Stimulated activated CD8-positive, alpha-beta memory T cell treated with anti-CD3 and anti-CD28 coated beads, Interleukin-2, amount 100 ng/mL, for 48 hours (primary cell): ENCODE data around the gene DNAJC5.

Source experiments
- DNase-seq, 2 donors: peaks; one replicate each; pipeline ENCODE4 v3.0.0-alpha.2; 2020; ENCODE audit warnings: low read depth in 2 of 2

The DNAJC5 gene

DNA sequence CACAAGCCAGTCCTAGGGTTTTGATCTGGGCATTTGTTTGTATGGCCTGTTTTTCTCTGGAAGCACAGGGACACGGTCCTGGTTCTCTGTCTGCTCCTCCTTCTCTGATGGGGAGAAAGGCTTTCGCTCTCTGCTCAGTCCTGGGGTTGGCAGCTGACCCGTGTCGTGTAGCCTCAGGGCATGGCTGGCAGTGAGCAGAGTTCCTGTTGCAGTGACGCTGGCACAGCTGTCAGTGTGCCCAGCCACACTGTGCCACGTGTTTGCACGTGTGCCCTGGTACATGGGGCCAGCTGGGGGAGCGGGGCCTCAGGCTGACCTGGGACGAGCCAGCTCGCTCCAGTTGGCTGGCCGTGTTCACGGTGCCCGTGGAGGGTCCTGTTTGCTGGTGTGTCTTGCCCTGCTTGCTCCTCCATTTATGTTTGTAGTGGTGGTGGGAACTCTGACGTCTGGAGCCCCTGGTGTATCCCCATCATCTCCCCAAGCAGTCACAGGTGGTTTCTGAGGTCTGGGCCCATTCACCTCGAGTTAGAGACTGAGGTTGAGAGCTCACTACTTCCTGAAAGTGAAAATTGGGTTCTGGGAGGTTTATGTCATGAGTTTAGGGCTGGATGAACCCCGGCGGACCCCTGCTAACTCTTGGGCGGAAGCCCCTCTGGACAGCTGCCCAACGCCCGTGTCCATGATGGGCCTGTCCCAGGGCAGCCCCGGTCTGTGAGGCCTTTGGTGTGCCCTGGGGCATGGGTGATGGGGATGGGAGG, 10.2 kb upstream of the DNAJC5 start:
- no peak for DNase-seq

DNA sequence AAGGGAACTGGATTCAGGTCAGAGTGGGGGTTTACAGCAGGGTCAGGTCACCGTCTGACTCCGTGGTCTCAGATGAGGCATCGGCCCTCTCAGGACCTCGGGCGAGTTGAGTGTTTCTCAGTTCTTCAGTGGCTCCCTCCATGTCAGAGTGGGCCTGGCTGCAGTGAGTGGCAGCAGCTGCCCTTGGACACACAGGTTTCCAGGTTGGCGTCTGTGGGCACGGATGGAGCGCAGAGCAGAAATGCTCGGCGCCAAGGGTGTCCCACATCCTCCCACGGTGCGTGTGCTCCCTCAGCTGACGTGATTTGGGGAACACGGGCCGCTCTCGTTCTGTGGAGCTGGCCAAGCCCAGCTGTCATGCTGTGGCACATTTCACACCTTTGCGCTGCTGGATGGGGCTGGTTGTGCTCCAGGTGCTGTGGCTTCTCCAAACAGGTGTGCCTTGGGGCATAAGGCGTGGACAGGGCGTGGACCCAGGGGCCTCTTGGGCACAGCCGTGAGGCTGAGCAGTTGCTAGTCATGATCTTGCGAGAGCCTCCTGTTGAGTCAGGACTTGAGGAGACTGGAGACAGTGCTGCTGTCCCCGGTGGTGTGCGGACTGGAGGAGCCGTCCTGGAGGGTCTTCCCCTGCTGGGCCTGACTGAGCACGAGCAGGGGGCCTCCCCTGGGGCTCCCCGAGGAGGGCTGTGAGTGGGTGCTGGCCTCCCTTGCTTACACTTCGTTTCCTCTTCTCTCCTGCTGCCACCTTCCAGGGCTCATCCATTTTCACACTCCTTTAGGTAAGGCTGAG, 9.5 kb upstream of the DNAJC5 start:
- DNase-seq: no peak

GRCh38 chr20:63886054-63886419, 8.9 kb upstream of the DNAJC5 start:
- no peak for DNase-seq

DNA sequence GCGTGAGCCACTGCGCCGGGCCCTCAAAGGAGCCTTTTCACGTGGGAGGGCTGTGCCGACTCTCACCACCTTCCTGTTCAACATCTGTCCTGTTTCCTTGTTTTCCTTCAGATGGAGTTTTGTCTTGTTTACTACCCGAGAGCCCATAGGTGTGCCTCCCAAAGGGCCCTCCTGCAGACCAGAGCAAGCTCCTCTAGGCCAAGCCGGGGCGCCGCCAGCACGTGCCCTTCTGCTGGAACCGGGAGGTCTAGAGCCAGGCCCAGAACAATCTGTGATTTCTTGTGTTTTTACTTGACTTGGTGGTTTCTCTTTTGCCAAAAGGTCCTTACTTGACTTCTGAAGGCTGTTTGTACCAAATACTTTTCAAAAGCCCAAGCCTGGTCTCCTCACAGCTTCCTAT, 8.0 kb upstream of the DNAJC5 start:
- DNase-seq: no peak

GRCh38 chr20:63889241-63890200, 5.4 kb upstream of the DNAJC5 start:
- DNase-seq: no peak

DNA sequence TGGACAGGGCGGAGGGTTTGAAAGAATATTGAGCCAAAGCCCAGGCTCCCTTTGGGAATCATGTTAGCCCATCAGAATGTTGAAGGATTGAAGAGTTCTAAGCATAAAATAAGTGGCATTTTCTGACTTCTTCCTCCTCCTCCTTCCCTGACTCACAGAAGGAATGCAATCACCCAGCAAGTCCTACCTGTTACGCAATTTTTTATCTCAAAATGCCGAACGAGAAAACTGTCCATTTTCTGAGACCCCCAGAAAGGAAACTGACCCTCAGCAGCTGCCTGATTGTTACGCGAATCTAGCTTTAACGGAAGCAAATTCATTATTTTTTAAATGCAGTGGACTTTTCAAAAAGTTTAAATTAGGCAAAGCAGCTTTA, 4.7 kb upstream of the DNAJC5 start:
- DNase-seq: no peak

GRCh38 chr20:63890616-63891015, 4.3 kb upstream of the DNAJC5 start:
- DNase-seq: no peak

DNA sequence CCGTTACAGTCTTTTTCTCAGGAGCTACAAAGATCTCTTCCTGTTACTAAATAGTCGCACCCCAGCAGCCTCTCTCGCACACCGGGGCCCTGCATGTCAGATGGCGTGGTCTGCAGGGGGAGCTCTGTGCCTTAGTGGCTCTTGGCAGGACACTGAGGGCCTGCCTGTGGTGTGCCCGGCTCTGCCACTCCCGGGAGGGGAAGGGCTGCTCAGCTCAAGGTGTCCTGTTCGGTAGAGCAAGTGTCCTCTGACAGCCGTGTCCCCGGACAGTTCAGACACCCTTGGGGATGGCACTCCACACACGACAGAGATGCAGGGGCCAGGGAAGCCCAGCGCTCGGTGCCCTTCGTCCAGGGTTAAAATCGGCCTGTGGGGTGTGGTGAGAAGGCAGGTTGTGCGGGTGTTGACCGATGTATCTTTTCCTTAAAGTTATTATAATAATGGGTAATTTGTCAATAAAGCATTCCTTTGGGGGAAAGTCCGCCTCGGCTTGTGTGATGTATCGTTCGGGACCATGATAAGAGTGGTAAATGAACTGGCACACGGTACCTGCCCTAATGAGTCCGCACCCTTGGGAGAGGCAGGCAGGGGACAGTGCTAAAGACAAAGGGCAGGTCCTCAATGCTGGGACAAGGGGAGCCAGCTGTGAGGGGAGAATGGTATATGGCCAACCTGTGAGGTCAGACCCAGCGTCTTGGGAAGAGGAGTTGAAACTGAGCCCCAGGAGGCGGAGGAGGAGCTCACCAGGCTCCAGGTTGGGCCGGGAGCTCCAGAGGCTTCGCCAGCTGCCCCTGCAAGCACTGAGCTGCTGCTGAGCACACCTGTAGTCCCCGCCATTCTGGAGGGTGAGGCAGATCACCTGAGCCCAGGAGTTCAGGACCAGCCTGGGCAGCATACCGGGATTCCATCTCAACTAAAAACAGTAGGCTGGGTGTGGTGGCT, 3.6 kb upstream of the DNAJC5 start:
- no peak for DNase-seq

DNA sequence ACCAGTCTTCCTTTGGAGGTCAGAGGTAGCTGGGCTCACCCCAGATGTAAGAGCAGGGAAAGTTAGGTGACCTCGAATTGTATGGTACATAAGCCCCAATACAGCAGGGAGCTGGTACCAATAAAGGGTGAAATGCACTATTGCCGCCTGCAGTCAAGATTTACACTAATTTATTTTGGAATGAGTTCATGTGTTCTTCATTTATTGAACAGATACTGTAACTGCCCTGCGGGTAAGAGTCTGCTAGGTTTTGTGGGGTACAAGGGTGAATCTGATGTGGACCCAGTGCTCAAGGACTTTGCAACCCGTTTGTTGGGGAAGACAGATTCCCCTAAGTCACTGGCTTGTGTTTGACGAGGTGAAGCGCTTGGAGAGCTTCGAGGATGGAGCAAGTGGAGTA, 2.5 kb upstream of the DNAJC5 start:
- no peak for DNase-seq

DNA sequence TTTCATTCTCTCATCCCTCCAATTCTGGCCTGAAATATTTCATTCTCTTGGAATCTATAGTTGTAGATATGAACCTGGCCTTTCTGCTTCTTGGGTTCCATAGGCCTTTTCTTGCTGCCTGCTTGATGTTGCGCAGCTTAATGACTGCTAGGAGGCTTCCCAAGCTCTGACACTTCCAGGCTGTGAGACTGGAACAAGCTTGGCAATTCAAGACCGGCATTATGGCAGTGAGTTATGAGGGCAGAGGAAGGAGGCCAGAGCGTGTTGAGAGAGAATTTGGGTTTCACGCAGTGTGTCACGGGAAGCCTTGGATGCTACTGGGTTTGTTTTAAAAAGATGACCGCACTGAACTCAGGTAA, 948 bp upstream of the DNAJC5 start:
- DNase-seq: no peak

- no peak for DNase-seq
These were observed 451 bp downstream of the DNAJC5 start for GRCh38 chr20:63895202-63895951.

GRCh38 chr20:63895952-63896263, 982 bp downstream of the DNAJC5 start:
- no peak for DNase-seq

- no peak for DNase-seq
These were observed 1.6 kb downstream of the DNAJC5 start for GRCh38 chr20:63896264-63897105.

DNA sequence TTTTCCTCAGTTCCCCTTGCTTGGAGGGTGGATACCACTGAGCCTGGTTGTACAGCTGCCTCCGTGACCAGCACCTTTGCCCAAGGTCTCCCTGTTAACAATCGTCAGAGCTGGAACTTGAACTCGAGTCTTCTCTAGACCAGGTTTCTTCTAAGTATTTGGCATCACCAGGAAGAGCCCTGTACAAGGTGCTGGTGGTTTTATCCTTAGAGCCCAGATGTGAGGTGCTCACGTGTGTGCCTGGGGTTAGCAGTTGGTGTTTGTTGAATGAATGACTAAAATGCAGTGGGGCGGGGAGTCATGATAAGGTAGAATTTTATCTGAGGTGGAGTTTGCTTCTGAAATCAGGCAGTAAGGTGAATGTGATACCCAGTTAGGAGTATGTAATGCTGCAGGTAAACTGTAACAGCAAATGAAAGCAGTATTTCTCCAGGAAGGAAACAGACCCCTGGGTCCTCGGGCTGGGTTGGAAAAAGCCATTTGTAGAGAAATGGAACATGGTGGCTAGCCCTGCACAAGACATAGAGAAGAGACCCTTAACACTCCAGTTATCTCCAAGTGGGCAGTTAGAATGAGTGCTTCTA, 3.1 kb downstream of the DNAJC5 start:
- no peak for DNase-seq

GRCh38 chr20:63898882-63899558, 4.1 kb downstream of the DNAJC5 start:
- DNase-seq: no peak

- DNase-seq: no peak
These were observed 5.5 kb downstream of the DNAJC5 start for GRCh38 chr20:63900413-63900812.

DNA sequence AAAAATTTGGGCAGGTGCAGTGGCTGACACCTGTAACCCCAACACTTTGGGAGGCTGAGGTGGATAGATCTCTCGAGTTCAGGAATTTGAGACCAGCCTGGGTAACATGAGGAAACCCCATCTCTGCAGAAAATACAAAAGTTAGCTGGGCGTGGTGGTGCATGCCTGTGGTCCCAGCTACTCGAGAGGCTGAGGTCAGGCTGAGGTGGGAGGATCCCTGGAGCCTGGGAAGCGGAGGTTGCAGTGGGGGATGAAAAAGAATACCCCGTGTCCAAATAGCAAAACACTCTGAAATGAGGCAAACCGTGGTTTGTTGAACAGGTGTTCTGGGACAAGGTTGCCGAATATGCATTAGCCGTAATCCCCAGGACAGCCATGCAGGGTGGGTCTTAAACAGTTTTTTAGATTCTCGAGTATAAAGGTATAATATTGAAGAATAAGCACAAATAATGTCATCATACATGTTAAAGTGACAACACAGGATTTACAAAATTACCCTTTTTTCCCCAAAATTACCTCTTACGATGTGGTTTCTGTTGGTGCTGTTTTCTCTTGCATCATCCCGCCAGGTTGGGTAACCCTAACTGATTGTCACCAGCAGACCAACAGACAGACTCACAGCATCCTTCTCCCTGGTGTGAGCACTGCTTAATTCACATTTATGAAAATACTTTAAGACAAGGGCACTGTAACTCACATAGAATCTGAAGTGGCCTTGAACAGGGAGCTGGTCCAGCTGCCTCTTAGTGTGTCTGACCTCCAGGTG, 9.1 kb downstream of the DNAJC5 start:
- no peak for DNase-seq
